Aorta (tissue), 5 donors: ENCODE results near the gene DLX3. TPM values are rescaled to one million over a fixed set of nuclear protein-coding genes. Genes with fewer than 3 reads are reported as not detected.

Source experiments
- ATAC-seq: fragments of 200-7000 bp; cut with Tn5 transposase; one replicate; pipeline ENCODE4 v1.9.1; 2022; ENCODE audit warnings: moderate library complexity; ENCODE audit not compliant: low FRiP score
- DNase-seq, 2 donors: peaks; one replicate each; pipeline ENCODE4 v3.0.0-alpha.2; 2020
- H3K27ac ChIP-seq, 2 donors: one replicate each; pipeline ENCODE4 v1.5.1; 2013; ENCODE audit warnings: low read length in 2 of 2, mild to moderate bottlenecking in 2 of 2, moderate library complexity in 2 of 2, control low read depth in 1 of 2, inconsistent platforms in 1 of 2, low read depth in 1 of 2
- H3K27me3 ChIP-seq, 2 donors: one replicate each; pipeline ENCODE4 v1.6.1; 2013; ENCODE audit warnings: control low read depth in 1 of 2, low read length in 1 of 2, mild to moderate bottlenecking in 1 of 2, moderate library complexity in 1 of 2; ENCODE audit not compliant: insufficient read depth in 2 of 2, control insufficient read depth in 1 of 2
- H3K36me3 ChIP-seq, 2 donors: one replicate each; pipeline ENCODE4 v1.6.1; 2013; ENCODE audit warnings: control low read depth in 1 of 2, low read length in 1 of 2, mild to moderate bottlenecking in 1 of 2; ENCODE audit not compliant: insufficient read depth in 2 of 2, control insufficient read depth in 1 of 2
- H3K4me1 ChIP-seq, 2 donors: one replicate each; pipeline ENCODE4 v1.6.1; 2013; ENCODE audit warnings: low read length in 2 of 2, control low read depth in 1 of 2, mild to moderate bottlenecking in 1 of 2, moderate library complexity in 1 of 2; ENCODE audit not compliant: insufficient read depth in 2 of 2, control insufficient read depth in 1 of 2
- H3K4me3 ChIP-seq, 2 donors: one replicate each; pipeline ENCODE4 v1.5.1; 2013; ENCODE audit warnings: low read length in 2 of 2, control low read depth in 1 of 2, mild to moderate bottlenecking in 1 of 2
- H3K9me3 ChIP-seq: one replicate; pipeline ENCODE4 v1.6.1; 2013; ENCODE audit warnings: mild to moderate bottlenecking, low read length; ENCODE audit not compliant: control insufficient read depth
- WGBS, 2 donors: extraction: QIAGEN DNeasy Blood & Tissue Kit; methylation state at CpG; one replicate each; pipeline ENCODE4 v1.1.7; 2013; 5-methylcytosine and 5-hydroxymethylcytosine counted together
- intact Hi-C, 2 donors: fragments of 100-400 bp; cut with DNase I; formaldehyde crosslinking; loops; one replicate each; pipeline versions ENCODE4 v1.14.2 to v1.15.0; 2022
- polyA plus RNA-seq, 2 donors: library from polyadenylated mRNA; stranded (reverse); fragments of 200-250 nt; gene quantifications; one replicate each; pipeline ENCODE4 v1.2.3, GENCODE V29; 2013
- total RNA-seq, 2 donors: library from RNA; stranded (reverse); fragmentation: NEBNext Ultra II Directional; extraction: Animal tissue kit (Norgen Biotek cat#: 25700); gene quantifications; one replicate each; pipeline ENCODE4 v1.2.1, GENCODE V29; 2021
- donor health status: healthy with polysubstance abuse.
- donor health status: Bipolar disorder and iron deficiency.
- donor health status: DM: no; HTN: no; CAD: no.
- donor health status: DM: no; HTN: no; CAD: no.
- donor health status: DM: yes; HTN: yes; CAD: no.

Gene DLX3
- total and polyA plus RNA-seq, 4 donors: 0.18 to 1.3 (median 0.71) TPM

- Histone ChIP-seq H3K27me3 (no peaks in the 10 kb centered on the region), H3K4me3 (no peak overlapping the region), H3K4me1 (no peaks in the 10 kb centered on the region), H3K36me3 (no peaks in the 10 kb centered on the region), H3K9me3 (no peaks in the 10 kb centered on the region), H3K27ac (no peak overlapping the region)
- ATAC-seq (no peak), DNase-seq (no peak)
- 50% methylated on average over 6 of the region's 6 CpGs for WGBS, 2 donors
- intact Hi-C loops: loop anchor here (1.0 to 10.0 kb wide), 7 partner anchors 42 to 435 kb away; no protein-coding TSS in a partner anchor
Measured at GRCh38 chr17:49997301-49997650, 2.3 kb upstream of the DLX3 start.

- H3K4me3 ChIP-seq: no peak overlapping the region
- H3K27me3 ChIP-seq: no peaks in the 10 kb centered on the region
- WGBS, 2 donors: 2 to 4% methylated on average over 32 to 58 of the region's 58 CpGs
- no peak overlapping the region for H3K27ac ChIP-seq
- peak; percentile 68 for ATAC-seq
- H3K36me3 ChIP-seq: no peaks in the 10 kb centered on the region
- H3K4me1 ChIP-seq: no peaks in the 10 kb centered on the region
- no peaks in the 10 kb centered on the region for H3K9me3 ChIP-seq
- peak; percentile 62 to 90 for DNase-seq
- intact Hi-C loops: loop anchor here (1.0 to 10.0 kb wide), 7 partner anchors 42 to 434 kb away; no protein-coding TSS in a partner anchor
Measured at GRCh38 chr17:49996495-49997300, 1.7 kb upstream of the DLX3 start.

DNA sequence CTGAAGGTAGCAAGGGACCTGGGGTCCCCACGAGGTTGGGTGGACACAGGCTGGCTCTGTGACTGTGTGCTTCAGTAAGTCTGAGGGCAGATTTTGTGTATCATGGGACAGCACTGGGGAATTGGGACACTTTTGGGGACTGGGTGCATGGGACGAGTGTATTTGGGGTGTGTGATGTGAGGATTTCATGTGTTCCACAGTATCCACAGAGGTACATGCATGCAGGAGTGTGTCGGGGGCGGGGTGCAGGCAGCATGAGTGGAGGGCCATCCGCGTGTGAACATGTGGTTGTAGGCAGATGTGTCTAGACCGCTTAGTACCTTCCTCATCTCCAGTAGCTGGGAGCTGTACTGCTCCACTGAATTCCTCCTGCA is 1.1 kb upstream of the DLX3 start:
- WGBS, 2 donors: 38 to 43% methylated on average over 7 of the region's 7 CpGs
- DNase-seq (peak in 1 of 2 donors; percentile 32), ATAC-seq (no peak)
- intact Hi-C loops: loop anchor here (2.0 to 10.0 kb wide), 6 partner anchors 41 to 434 kb away; no protein-coding TSS in a partner anchor
- H3K36me3 ChIP-seq: no peaks in the 10 kb centered on the region
- no peaks in the 10 kb centered on the region for H3K4me1 ChIP-seq
- H3K9me3 ChIP-seq: no peaks in the 10 kb centered on the region
- H3K27ac ChIP-seq: no peak overlapping the region
- no peaks in the 10 kb centered on the region for H3K27me3 ChIP-seq
- no peak overlapping the region for H3K4me3 ChIP-seq

DNA sequence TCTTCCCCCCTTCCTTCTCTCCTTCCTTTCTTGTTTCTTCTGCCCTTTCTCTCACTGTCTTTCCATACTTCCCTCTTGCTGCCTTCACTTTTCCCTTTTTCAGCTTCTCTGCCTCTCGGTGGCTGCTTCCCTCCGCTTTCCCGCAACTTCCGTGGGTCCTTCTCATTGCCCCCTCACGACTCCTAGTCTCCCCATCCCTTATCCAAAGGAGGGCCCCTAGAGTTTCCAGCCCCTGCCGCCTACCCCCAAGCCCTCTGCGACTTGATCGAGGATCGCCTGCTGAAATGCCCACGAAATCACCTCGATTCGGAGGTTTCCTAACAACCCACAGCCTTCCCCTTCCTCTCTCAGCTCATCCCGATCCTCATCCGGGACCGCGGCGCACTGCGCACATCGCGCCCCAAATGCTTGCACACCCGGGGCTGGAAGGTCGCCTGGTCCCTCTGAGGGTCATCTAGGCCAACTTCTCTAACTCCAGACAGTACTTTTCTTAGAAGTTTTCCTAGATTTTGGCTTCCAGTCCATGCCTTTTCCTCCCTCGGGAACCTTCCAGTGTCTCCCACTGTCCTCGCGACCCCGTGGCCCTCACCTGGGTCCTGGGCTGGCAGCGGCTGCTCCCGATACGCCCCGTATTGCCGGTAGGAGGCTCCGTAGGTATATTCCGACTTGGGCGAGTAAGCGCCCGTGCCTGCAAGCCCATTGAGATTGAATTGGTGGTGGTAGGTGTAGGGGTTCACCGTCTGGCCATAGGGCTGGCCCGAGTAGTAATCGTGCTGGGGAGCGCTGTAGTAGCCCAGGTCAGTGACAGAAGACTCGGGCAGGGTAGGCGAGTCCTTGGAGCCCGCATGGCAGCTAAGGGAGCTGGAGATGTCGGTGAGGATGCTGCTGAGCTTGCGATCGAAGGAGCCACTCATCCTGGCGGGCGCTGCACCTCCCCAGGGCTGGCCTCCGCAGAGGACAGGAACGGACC is 654 bp downstream of the DLX3 start:
- 5 to 6% methylated on average over 49 to 50 of the region's 50 CpGs for WGBS, 2 donors
- ATAC-seq (no peak), DNase-seq (peak in 1 of 2 donors; percentile 69)
- Histone ChIP-seq H3K27me3 (no peaks in the 10 kb centered on the region), H3K27ac (no peak overlapping the region), H3K4me1 (no peaks in the 10 kb centered on the region), H3K4me3 (peak overlapping the region in 1 of 2 donors; percentile 11), H3K36me3 (no peaks in the 10 kb centered on the region), H3K9me3 (no peaks in the 10 kb centered on the region)
- intact Hi-C loops: loop anchor here (5.0 to 10.0 kb wide), 5 partner anchors 42 to 432 kb away; no protein-coding TSS in a partner anchor

DNA sequence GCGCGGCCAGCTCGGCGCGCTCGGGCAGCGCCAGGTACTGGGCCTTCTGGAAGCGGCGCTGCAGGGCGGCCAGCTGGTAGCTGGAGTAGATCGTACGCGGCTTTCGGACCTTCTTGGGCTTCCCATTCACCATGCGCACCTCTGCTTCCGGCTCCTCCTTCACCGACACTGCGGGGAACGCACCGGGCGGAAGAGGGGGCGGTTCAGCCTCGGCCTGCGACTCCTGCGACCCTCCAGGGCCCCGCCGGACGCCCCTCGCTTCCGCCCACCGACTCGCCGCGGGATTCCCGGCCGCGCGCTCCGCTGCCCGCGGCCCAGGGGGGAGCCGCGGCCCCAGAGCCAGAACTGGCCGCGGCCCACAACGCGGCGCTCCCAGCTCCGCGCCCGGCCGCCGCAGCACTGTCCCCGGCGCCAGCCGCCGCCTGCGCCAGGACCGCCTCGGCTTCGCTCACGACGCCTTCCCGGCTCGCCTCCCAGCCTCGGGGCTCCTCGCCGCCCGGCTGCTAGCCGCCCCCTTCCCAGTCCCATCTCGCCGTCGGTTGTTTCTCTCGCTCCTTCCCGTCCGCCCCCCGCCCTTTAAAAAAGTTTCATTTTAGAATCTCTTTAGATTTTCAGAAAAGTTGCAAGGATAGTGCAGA is 1.5 kb downstream of the DLX3 start:
- ATAC-seq (no peak), DNase-seq (peak in 1 of 2 donors; percentile 79)
- Histone ChIP-seq H3K4me1 (no peaks in the 10 kb centered on the region), H3K36me3 (no peaks in the 10 kb centered on the region), H3K4me3 (peak overlapping the region; percentile 3 to 11), H3K9me3 (no peaks in the 10 kb centered on the region), H3K27ac (no peak overlapping the region), H3K27me3 (no peaks in the 10 kb centered on the region)
- whole genome bisulfite sequencing, 2 donors: 3 to 5% methylated on average over 52 to 77 of the region's 77 CpGs
- intact Hi-C loops: loop anchor here in 1 of 2 donors (10.0 kb wide), 1 partner anchor 299 kb away; no protein-coding TSS in a partner anchor

GRCh38 chr17:49992933-49993422 is 2.0 kb downstream of the DLX3 start:
- intact Hi-C loops: loop anchor here in 1 of 2 donors (10.0 kb wide), 1 partner anchor 298 kb away; no protein-coding TSS in a partner anchor
- H3K27ac ChIP-seq: no peak overlapping the region
- 42 to 46% methylated on average over 20 to 23 of the region's 23 CpGs for WGBS, 2 donors

GRCh38 chr17:49992191-49992932 is 2.7 kb downstream of the DLX3 start:
- no peaks in the 10 kb centered on the region for H3K36me3 ChIP-seq
- WGBS, 2 donors: 91 to 95% methylated on average over 13 of the region's 13 CpGs
- no peak for ATAC-seq
- intact Hi-C loops: loop anchor here in 1 of 2 donors (10.0 kb wide), 1 partner anchor 298 kb away; no protein-coding TSS in a partner anchor
- H3K27me3 ChIP-seq: no peaks in the 10 kb centered on the region
- peak in 1 of 2 donors; percentile 54 for DNase-seq
- H3K4me3 ChIP-seq: no peak overlapping the region
- H3K9me3 ChIP-seq: no peaks in the 10 kb centered on the region
- no peak overlapping the region for H3K27ac ChIP-seq
- H3K4me1 ChIP-seq: no peaks in the 10 kb centered on the region

More at GRCh38 chr17:49992933-49993422, 2.0 kb downstream of the DLX3 start:
- DNase-seq: peak in 1 of 2 donors; percentile 51
- Histone ChIP-seq H3K4me1 (no peaks in the 10 kb centered on the region), H3K27me3 (no peaks in the 10 kb centered on the region), H3K4me3 (peak overlapping the region in 1 of 2 donors; percentile 11), H3K36me3 (no peaks in the 10 kb centered on the region), H3K9me3 (no peaks in the 10 kb centered on the region)
- ATAC-seq: no peak
